ENCODE measurements around the gene AHCYL2.

Gene AHCYL2

GRCh38 chr7:129431911-129432643 lies 207.2 kb downstream of the AHCYL2 start:
- POLR2A ChIA-PET: no interaction called here
- CTCF ChIA-PET: interaction anchor here (0.8 to 1.8 kb wide), 3 partner anchors 16 to 65 kb away, joined by 3 to 7 read pairs (median 3); no protein-coding TSS in a partner anchor
- no peak for DNase-seq (ENCODE audit: low read depth, low spot score)
- H3K4me3 ChIP-seq (ENCODE audit: low read depth, low read length): no peak overlapping the region
- TF ChIP-seq CTCF (IDR thresholded peaks at IDR 0.05; ENCODE audit: insufficient read depth, low read length, missing control alignments): no peak

DNA sequence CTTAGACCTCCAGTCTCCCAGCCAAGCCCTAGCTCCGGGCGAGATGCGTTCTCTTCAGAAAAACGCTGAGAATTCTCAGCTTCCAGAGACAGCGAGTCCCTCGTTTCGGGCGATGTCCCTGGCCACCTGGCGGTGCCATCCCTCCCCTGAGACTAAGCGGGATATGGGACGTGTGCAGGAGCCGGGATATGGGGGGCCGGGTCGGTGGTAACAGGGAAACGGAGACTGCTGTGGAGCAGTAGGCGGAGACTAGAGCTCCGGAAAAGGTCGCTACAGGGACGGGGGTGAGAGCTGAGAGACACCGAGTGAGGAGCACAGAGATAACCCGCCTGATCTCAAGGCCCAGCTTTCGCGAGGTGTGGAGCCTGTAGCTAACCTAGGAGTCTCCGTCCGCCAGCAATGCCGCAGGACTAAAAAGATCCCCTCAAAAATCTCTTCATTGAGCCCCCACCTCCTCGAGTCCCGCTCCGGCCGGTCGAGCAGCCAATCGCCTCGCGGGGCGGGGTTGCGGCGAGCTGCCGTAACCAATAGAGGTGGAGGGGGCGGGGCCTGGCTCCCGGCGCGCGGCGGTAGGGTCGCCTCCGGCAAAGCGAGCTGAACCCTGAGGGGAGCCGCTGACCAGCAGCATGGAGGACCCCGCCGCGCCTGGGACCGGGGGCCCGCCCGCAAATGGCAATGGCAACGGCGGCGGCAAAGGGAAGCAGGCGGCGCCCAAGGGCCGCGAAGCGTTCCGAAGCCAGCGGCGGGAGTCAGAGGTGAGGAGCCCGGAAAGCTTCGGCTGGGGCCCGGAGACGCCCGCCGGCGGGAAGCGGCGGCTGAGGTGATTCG lies 209.2 kb downstream of the AHCYL2 start, which contains the start of gene STRIP2:
TSS of gene STRIP2 (plus strand) at position 586 of the 828 bp plus-strand sequence. CDS start at position 627, 41 bp downstream.
- CTCF ChIA-PET: interaction anchor here (0.5 to 2.2 kb wide), 11 partner anchors 10 to 212 kb away, joined by 3 to 9 read pairs (median 4); no protein-coding TSS in a partner anchor
- TF ChIP-seq CTCF (IDR thresholded peaks at IDR 0.05; ENCODE audit: insufficient read depth, low read length, missing control alignments): peak; percentile 3
- peak within 1 kb of the TSS; percentile 78 for H3K4me3 ChIP-seq (ENCODE audit: low read depth, low read length)
- POLR2A ChIA-PET: interaction anchor here (0.7 to 1.6 kb wide), 3 partner anchors 9 to 31 kb away, joined by 3 to 7 read pairs (median 4); no protein-coding TSS in a partner anchor
- DNase-seq (ENCODE audit: low read depth, low spot score): no peak

- DNase-seq (ENCODE audit: low read depth, low spot score): no peak
- no peak for TF ChIP-seq CTCF (IDR thresholded peaks at IDR 0.05; ENCODE audit: insufficient read depth, low read length, missing control alignments)
- POLR2A ChIA-PET: interaction anchor here (0.9 to 1.6 kb wide), 2 partner anchors 9 to 30 kb away, joined by 3 to 7 read pairs; no protein-coding TSS in a partner anchor
- CTCF ChIA-PET: interaction anchor here (0.8 to 2.2 kb wide), 6 partner anchors 11 to 211 kb away, joined by 3 to 8 read pairs (median 6); no protein-coding TSS in a partner anchor
- H3K4me3 ChIP-seq (ENCODE audit: low read depth, low read length): peak overlapping the region; percentile 78
Observed at GRCh38 chr7:129434675-129435318, 210.0 kb downstream of the AHCYL2 start.

DNA sequence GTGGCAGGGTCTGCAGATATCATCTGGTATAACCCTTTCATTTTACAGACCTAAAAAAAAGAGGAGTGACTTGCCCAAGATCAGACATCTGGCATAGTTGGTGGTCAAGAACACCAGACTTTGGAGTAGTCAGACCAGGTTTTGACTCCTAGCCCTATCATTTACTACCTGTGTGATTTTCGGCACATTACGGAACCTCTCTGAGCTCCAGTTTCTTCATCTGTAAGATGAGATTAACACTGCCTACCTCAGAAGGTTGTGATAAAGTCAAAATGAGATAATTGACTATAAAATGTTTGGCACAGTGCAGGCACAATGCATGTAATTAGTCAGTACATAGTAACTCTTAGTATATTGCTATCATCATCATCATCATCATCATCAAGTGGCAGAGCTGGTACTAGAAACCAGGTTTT lies 210.6 kb downstream of the AHCYL2 start:
- H3K4me3 ChIP-seq (ENCODE audit: low read depth, low read length): peak overlapping the region; percentile 78
- CTCF ChIA-PET: interaction anchor here (0.8 to 1.8 kb wide), 3 partner anchors 36 to 208 kb away, joined by 4 to 5 read pairs (median 4); no protein-coding TSS in a partner anchor
- no peak for TF ChIP-seq CTCF (IDR thresholded peaks at IDR 0.05; ENCODE audit: insufficient read depth, low read length, missing control alignments)
- no peak for DNase-seq (ENCODE audit: low read depth, low spot score)
- POLR2A ChIA-PET: interaction anchor here (1.6 kb wide), 1 partner anchor 8 kb away, joined by 7 read pairs; no protein-coding TSS in a partner anchor

DNA sequence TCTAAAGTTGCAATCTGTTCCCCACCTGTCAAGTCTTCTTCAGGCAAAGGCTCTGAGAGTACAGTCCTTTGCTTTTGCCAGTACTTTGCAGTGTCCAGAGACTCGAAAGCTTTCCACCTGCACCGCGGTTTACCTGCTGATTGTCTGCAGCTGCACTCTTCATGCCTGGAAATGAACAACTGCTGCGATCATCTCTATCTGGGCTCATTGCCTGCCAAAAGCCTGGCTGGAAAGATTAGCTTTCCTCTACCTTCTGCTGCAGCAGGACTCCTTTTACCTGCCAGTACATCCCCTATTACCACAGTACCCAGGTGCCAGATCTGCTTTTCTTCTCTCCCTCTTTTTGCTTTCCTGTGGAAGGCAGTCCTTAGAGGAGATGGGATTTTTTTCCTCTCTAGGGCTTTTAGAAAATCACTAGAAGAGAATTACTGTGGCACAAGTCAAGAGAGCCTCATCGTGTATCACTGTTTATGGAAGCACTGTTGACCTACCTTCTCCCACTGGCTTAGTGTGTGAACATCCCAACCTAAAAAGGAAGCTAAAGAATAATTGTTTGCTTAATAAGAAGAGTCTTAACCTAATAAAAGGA lies 211.6 kb downstream of the AHCYL2 start:
- CTCF ChIA-PET: interaction anchor here (0.7 to 1.8 kb wide), 5 partner anchors 13 to 207 kb away, joined by 3 to 5 read pairs (median 4); no protein-coding TSS in a partner anchor
- no peak overlapping the region for H3K4me3 ChIP-seq (ENCODE audit: low read depth, low read length)
- TF ChIP-seq CTCF (IDR thresholded peaks at IDR 0.05; ENCODE audit: insufficient read depth, low read length, missing control alignments): no peak
- no peak for DNase-seq (ENCODE audit: low read depth, low spot score)
- POLR2A ChIA-PET: no interaction called here

Measured in AG04449 (cell line).